Activated CD8-positive, alpha-beta T cell treated with anti-CD3 and anti-CD28 coated beads, Interleukin-2, amount 10 ng/mL, durations not matched to agents 7 days and 5 days (primary cell): ENCODE data around the gene GPD1L. TPM values are rescaled to one million over a fixed set of nuclear protein-coding genes. Genes with fewer than 3 reads are reported as not detected.
"Not testable (repeated sequence)": the region's sequence is repeated elsewhere in the genome, so short reads cannot be mapped to it uniquely, and the experiment has no call there.

Source experiments
- ATAC-seq: fragments of 150-1000 bp; cut with Tn5 transposase; one replicate; pipeline ENCODE4 v1.10.0; 2021; ENCODE audit warnings: moderate library complexity
- CTCF ChIA-PET: fragments of 350-600 bp; sonication (Branson Sonifier 250); formaldehyde crosslinking; loops from one replicate; lab custom pipeline; 2021; ENCODE audit warnings: antibody characterized with exemption; lab: Charles Lee
- POLR2A ChIA-PET: fragments of 350-600 bp; sonication (Branson Sonifier 250); formaldehyde crosslinking; loops from one replicate; lab custom pipeline; 2021; ENCODE audit warnings: antibody characterized with exemption; lab: Charles Lee
- DNase-seq: peaks from one replicate; pipeline ENCODE4 v3.0.0-alpha.2; 2020
- H3K27ac Mint-ChIP-seq: one replicate; pipeline ENCODE4 v1.8.0; 2021; ENCODE audit warnings: mild to moderate bottlenecking, mixed read lengths
- H3K27me3 Mint-ChIP-seq: one replicate; pipeline ENCODE4 v1.8.0; 2021; ENCODE audit warnings: low read depth, mixed read lengths
- H3K36me3 Mint-ChIP-seq: one replicate; pipeline ENCODE4 v1.8.0; 2021; ENCODE audit warnings: low read depth, mixed read lengths
- H3K4me1 Mint-ChIP-seq: one replicate; pipeline ENCODE4 v1.8.0; 2021; ENCODE audit warnings: low read depth, mixed read lengths
- H3K4me3 Mint-ChIP-seq: one replicate; pipeline ENCODE4 v1.8.0; 2021; ENCODE audit warnings: mild to moderate bottlenecking, mixed read lengths
- H3K9me3 Mint-ChIP-seq: one replicate; pipeline ENCODE4 v1.8.0; 2022; ENCODE audit warnings: mixed read lengths; ENCODE audit not compliant: insufficient read depth
- total RNA-seq, 2 experiments: library from RNA; stranded (reverse); gene quantifications; one replicate each; pipeline ENCODE4 v1.2.3, GENCODE V29; 2021

GPD1L gene
- total RNA-seq, 2 experiments from 2014 or later: 33.8 to 37.0 TPM

DNA sequence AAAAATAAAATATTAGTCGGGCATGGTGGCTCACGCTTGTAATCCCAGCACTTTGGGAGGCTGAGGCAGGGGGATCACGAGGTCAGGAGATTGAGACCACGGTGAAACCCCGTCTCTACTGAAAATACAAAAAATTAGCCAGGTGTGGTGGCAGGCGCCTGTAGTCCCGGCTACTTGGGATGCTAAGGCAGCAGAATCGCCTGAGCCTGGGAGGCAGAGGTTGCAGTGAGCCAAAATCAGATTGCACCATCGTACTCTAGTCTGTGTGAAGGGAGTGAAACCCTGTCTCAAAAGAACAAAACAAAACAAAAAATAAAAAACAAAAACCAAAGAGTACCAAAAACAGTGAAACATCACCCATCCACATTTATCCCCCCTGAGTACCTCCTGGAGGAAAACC is 1.8 kb downstream of the GPD1L start:
- ChIA-PET POLR2A (interaction anchor here (0.6 kb wide), 1 partner anchor 10 kb away, joined by 3 read pairs; no protein-coding TSS in a partner anchor), CTCF (interaction anchor here (1.1 kb wide), 1 partner anchor 36 kb away, joined by 3 read pairs; no protein-coding TSS in a partner anchor)
- H3K9me3 Mint-ChIP-seq, H3K27ac Mint-ChIP-seq, DNase-seq, H3K27me3 Mint-ChIP-seq, ATAC-seq: not testable (repeated sequence)
- Mint-ChIP-seq H3K36me3 (peaks cover 32% of the 10 kb centered on the region), H3K4me3 (peak overlapping the region; percentile 22), H3K4me1 (peaks cover 56% of the 10 kb centered on the region)

DNA sequence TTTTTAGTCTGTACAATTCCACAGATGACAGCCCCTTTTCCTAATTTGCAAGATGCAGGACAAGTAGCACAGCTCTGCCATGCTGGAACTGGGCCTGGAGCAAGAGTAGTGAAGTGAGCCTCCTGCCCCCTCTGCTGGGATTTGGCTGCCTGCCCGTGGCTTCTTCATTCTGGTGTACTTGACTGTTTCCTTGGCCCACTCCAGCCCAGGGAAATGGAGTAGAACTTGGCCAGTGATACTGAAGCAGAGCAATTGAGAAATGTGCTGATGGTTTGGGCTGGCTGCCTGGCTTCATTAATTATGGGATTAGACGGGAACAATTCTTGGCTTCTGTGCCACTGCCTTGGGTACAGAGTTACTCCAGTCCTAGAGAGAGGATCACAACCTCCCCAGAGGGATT is 2.8 kb downstream of the GPD1L start:
- Mint-ChIP-seq H3K4me1 (peaks cover 67% of the 10 kb centered on the region), H3K9me3 (no peaks in the 10 kb centered on the region), H3K36me3 (peaks cover 34% of the 10 kb centered on the region), H3K27ac (no peak overlapping the region), H3K4me3 (no peak overlapping the region), H3K27me3 (no peaks in the 10 kb centered on the region)
- POLR2A ChIA-PET: no interaction called here
- ATAC-seq (no peak), DNase-seq (no peak)
- CTCF ChIA-PET: no interaction called here

DNA sequence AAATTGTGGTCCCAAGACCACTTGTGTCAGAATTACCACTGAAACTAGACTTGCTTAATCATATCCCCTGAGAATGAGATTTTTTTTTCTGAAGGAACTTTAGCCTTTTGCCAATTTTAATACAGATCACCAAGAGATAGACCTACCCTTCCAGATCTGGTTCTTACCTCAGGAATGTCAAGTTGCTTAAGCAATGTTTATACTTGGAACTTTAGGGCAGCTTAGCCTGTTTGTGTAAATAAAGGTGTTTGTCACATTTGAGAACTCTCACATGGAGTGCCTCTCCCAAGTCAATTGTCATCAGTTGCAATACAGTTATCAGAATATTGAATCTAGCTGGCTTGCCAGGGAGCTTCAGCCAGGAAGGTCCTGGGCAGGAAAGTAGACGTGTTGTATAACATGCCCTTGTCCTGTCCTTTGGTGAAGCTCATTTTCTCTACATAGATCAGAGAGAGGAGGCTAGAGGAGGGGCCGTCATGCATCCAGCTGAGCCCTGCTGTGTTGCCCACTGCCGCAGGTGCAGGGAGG is 3.9 kb downstream of the GPD1L start:
- peaks cover 3% of the 10 kb centered on the region for H3K9me3 Mint-ChIP-seq
- ChIA-PET POLR2A (no interaction called here), CTCF (interaction anchor here (1.5 kb wide), 1 partner anchor 92 kb away, joined by 3 read pairs; no protein-coding TSS in a partner anchor)
- H3K4me3 Mint-ChIP-seq: no peak overlapping the region
- DNase-seq (no peak), ATAC-seq (no peak)
- no peaks in the 10 kb centered on the region for H3K27me3 Mint-ChIP-seq
- H3K4me1 Mint-ChIP-seq: peaks cover 75% of the 10 kb centered on the region
- H3K27ac Mint-ChIP-seq: no peak overlapping the region
- peaks cover 39% of the 10 kb centered on the region for H3K36me3 Mint-ChIP-seq

DNA sequence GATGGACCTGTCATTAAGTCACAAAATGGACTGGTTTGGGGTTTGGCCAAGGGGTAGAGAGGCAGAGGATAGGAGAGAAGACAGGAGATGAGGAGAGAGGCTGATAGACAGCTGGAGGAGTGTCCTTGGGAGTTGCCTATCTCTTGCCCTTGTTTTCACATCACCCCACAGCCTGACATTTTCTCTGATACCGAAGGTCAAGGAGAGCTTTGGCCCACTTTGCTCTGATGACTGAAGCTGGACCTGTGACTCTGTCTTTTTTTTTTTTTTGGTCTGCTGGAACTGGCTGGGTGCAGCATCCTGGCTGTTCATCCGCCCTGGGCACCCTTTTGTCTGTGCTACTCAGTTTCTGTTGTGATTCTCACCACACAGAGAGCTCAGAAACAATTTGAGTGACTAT is 5.1 kb downstream of the GPD1L start:
- Mint-ChIP-seq H3K36me3 (peaks cover 47% of the 10 kb centered on the region), H3K9me3 (peaks cover 5% of the 10 kb centered on the region), H3K27me3 (no peaks in the 10 kb centered on the region)

DNA sequence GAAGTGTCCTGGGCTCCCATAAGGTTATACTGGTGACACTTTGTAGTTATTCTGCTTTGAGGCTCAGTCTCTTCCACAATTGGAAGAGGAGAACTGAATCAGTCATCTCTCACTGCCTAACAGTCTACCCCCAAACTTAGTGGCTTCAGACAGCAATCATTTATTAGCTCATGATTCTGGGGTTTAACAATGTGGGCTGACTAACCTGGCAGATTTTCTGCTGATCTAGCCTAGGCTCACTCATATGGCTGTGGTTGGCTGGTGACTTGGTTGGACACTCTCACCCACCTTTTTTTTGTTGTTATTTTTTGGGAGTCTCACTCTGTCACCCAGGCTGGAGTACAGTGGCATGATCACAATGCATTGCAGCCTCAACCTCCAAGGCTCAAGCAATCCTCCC is 7.1 kb downstream of the GPD1L start:
- no peaks in the 10 kb centered on the region for H3K27me3 Mint-ChIP-seq
- ChIA-PET CTCF (interaction anchor here (0.5 to 3.0 kb wide), 3 partner anchors 12 to 94 kb away, joined by 3 to 10 read pairs (median 4); no protein-coding TSS in a partner anchor), POLR2A (interaction anchor here (0.7 to 1.9 kb wide), 3 partner anchors 7 to 692 kb away, joined by 3 to 6 read pairs (median 4); partner anchors contain the start of genes GPD1L and STT3B)
- peaks cover 68% of the 10 kb centered on the region for H3K4me1 Mint-ChIP-seq
- peak overlapping the region; percentile 65 for H3K4me3 Mint-ChIP-seq
- H3K27ac Mint-ChIP-seq: peak overlapping the region; percentile 91
- H3K9me3 Mint-ChIP-seq: peaks cover 5% of the 10 kb centered on the region
- peak; percentile 2 for ATAC-seq
- DNase-seq: no peak
- H3K36me3 Mint-ChIP-seq: peaks cover 46% of the 10 kb centered on the region

More for the DNA sequence above, 5.1 kb downstream of the GPD1L start:
- Mint-ChIP-seq H3K27ac (peak overlapping the region; percentile 53), H3K4me3 (no peak overlapping the region), H3K4me1 (peaks cover 76% of the 10 kb centered on the region)
- ATAC-seq: no peak
- DNase-seq: no peak
- POLR2A ChIA-PET: interaction anchor here (1.0 kb wide), 1 partner anchor 27 kb away, joined by 3 read pairs; no protein-coding TSS in a partner anchor
- CTCF ChIA-PET: interaction anchor here (0.9 to 1.2 kb wide), 2 partner anchors 33 to 89 kb away, joined by 3 read pairs; no protein-coding TSS in a partner anchor

DNA sequence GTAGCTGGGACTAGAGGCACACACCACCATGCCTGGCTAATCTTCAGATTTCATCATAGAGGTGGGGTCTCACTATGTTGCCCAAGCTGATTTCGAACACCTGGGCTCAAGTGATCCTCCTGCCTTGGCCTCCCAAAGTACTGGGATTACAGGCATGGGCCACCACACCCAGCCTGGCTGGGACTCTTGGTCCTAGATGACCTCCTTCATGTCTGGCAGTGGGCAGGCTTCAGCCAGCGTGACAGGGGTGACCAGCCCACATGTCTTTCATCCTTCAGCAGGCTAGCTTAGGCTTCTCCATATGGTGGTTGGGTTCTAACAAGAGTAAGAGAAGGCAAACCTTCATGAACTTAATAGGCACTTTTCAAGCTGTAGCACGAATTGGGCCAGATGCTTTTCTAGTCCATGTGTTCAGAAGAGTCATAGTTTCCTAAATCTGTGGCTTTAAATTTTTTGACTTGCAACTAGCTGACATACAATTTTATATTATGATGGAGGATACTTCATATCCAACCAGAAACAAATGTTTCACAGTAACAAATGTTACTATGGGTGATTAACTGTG is 7.6 kb downstream of the GPD1L start:
- Mint-ChIP-seq H3K9me3 (peaks cover 5% of the 10 kb centered on the region), H3K27ac (peak overlapping the region; percentile 91), H3K36me3 (peaks cover 45% of the 10 kb centered on the region), H3K4me1 (peaks cover 69% of the 10 kb centered on the region), H3K4me3 (peak overlapping the region; percentile 65), H3K27me3 (no peaks in the 10 kb centered on the region)
- ChIA-PET POLR2A (interaction anchor here (0.7 to 1.9 kb wide), 3 partner anchors 8 to 693 kb away, joined by 3 to 6 read pairs (median 4); partner anchors contain the start of genes GPD1L and STT3B), CTCF (interaction anchor here (1.1 to 3.0 kb wide), 2 partner anchors 11 to 95 kb away, joined by 4 to 10 read pairs; no protein-coding TSS in a partner anchor)
- DNase-seq (peak; percentile 33), ATAC-seq (no peak)

DNA sequence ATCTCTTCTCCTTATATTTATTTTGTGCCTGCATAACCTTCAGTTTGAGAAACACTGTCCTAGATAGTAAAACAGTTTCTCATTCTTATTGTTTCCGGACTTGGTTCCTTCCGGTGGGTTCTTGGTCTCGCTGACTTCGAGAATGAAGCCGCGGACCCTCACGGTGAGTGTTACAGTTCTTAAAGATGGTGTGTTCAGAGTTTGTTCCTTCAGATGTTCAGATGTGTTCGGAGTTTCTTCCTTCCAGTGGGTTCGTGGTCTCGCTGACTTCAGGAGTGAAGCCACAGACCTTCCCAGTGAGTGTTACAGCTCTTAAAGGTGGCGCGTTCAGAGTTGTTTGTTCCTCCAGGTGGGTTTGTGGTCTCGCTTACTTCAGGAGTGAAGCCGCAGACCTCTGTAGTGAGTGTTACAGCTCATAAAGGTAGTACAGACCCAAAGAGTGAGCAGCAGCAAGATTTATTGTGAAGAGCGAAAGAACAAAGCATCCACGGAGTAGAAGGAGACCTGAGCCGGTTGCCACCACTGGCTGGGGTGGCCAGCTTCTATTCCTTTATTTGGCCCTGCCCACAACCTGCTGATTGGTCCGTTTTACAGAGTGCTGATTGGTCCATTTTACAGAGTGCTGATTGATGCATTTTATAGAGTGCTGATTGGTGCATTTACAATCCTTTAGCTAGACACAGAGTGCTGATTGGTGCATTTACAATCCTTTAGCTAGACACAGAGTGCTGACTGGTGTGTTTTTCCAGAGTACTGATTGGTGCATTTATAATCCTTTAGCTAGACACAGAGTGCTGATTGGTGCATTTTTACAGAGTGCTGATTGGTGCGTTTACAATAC is 8.3 kb downstream of the GPD1L start:
- ChIA-PET CTCF (interaction anchor here (0.8 to 3.0 kb wide), 3 partner anchors 29 to 96 kb away, joined by 3 to 10 read pairs (median 3); no protein-coding TSS in a partner anchor), POLR2A (interaction anchor here (0.7 to 1.9 kb wide), 3 partner anchors 8 to 693 kb away, joined by 3 to 6 read pairs (median 4); partner anchors contain the start of genes GPD1L and STT3B)
- peak overlapping the region; percentile 65 for H3K4me3 Mint-ChIP-seq
- peak overlapping the region; percentile 91 for H3K27ac Mint-ChIP-seq
- H3K4me1 Mint-ChIP-seq: peaks cover 69% of the 10 kb centered on the region
- not testable (repeated sequence) for H3K9me3 Mint-ChIP-seq, H3K27me3 Mint-ChIP-seq
- H3K36me3 Mint-ChIP-seq: peaks cover 42% of the 10 kb centered on the region
- peak; percentile 91 for DNase-seq
- peak; percentile 74 for ATAC-seq

DNA sequence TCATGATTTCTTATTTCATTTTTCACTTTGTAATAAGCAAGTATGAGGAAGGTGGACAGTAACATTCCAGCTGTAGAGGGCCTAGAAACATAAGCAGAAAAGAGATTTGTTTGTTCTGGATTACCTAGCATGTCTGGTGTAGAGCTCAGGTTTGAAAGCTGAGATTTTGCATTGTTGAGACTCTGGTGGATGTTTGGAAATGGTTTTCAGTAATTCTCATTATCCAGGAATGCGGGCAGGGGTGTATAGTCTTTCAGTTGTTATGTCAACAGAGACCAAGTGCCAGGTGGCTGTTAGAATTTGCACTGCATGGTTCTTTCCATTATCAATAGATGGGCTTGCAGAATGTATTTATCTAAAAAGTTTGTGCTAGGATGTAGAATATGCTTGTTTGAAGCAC is 10.9 kb downstream of the GPD1L start:
- peaks cover 5% of the 10 kb centered on the region for H3K9me3 Mint-ChIP-seq
- H3K4me1 Mint-ChIP-seq: peaks cover 50% of the 10 kb centered on the region
- H3K27me3 Mint-ChIP-seq: no peaks in the 10 kb centered on the region
- DNase-seq: no peak
- POLR2A ChIA-PET: no interaction called here
- peaks cover 27% of the 10 kb centered on the region for H3K36me3 Mint-ChIP-seq
- ATAC-seq: no peak
- no peak overlapping the region for H3K4me3 Mint-ChIP-seq
- CTCF ChIA-PET: interaction anchor here (1.5 kb wide), 1 partner anchor 13 kb away, joined by 4 read pairs; no protein-coding TSS in a partner anchor
- H3K27ac Mint-ChIP-seq: no peak overlapping the region

DNA sequence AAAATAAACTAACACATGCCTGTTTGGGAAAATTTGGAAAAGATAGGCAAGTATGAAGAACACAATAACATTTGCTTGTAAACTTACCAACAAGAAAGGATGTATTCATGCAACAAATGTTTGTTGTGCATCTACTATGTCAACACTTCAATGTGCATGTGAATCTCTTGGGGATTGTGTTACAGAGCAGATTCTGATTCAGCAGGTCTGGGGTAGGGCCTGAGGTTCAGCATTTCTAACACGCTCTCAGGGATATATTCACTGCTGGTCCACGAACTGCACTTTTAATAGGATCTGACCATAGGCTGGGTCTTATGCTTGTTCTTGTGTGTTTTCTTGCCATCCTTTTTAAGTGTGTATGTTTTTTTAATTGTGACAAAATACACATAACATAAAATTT is 11.8 kb downstream of the GPD1L start:
- no peak overlapping the region for H3K27ac Mint-ChIP-seq
- H3K36me3 Mint-ChIP-seq: peaks cover 26% of the 10 kb centered on the region
- CTCF ChIA-PET: no interaction called here
- peaks cover 5% of the 10 kb centered on the region for H3K9me3 Mint-ChIP-seq
- POLR2A ChIA-PET: no interaction called here
- peaks cover 43% of the 10 kb centered on the region for H3K4me1 Mint-ChIP-seq
- H3K4me3 Mint-ChIP-seq: no peak overlapping the region
- H3K27me3 Mint-ChIP-seq: no peaks in the 10 kb centered on the region
- ATAC-seq (no peak), DNase-seq (no peak)

DNA sequence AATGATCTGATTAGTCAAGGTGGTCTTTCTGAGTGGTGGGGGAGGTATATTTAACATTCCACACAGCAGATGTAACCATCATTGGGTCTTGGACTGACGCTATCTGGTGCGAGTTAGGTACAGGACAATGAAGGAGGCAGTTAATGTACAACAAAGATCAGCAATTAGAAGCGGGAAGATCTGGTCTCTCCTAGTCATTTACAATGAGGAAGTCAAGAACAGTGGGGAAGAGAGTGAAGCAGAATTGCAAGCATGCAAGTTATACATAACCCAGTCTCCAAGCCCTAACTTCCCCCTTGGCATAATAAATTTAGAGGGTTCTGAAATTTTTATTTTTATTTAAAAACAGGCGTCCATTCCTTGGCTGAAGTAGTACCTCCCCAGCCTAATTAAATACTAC is 14.1 kb downstream of the GPD1L start:
- peaks cover 26% of the 10 kb centered on the region for H3K4me1 Mint-ChIP-seq
- H3K4me3 Mint-ChIP-seq: no peak overlapping the region
- H3K36me3 Mint-ChIP-seq: peaks cover 17% of the 10 kb centered on the region
- ChIA-PET CTCF (no interaction called here), POLR2A (no interaction called here)
- no peaks in the 10 kb centered on the region for H3K27me3 Mint-ChIP-seq
- ATAC-seq: no peak
- no peak for DNase-seq
- no peaks in the 10 kb centered on the region for H3K9me3 Mint-ChIP-seq
- H3K27ac Mint-ChIP-seq: no peak overlapping the region

DNA sequence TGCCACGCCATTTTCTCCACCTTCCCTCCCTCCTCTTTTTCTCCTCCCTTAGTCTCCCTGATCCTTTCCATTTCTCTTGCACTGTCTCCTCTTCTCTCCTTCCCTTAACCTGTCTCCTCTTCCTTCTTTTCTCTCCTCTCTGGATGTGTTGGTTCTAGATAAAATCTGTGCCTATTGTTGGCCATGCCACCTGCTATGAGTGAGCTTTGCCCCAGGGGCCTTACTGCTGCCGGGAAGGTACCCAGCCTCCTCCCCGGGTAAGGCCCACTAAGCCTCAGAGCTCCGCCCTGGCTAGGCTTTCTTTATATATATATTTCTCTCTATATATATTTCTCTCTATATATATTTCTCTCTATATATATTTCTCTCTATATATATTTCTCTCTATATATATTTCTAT is 14.7 kb downstream of the GPD1L start:
- H3K36me3 Mint-ChIP-seq: peaks cover 15% of the 10 kb centered on the region
- H3K27ac Mint-ChIP-seq: no peak overlapping the region
- no peak for DNase-seq
- H3K9me3 Mint-ChIP-seq: no peaks in the 10 kb centered on the region
- H3K4me1 Mint-ChIP-seq: peaks cover 25% of the 10 kb centered on the region
- H3K27me3 Mint-ChIP-seq: no peaks in the 10 kb centered on the region
- no peak overlapping the region for H3K4me3 Mint-ChIP-seq
- ChIA-PET POLR2A (no interaction called here), CTCF (interaction anchor here (1.3 kb wide), 1 partner anchor 17 kb away, joined by 3 read pairs; no protein-coding TSS in a partner anchor)
- no peak for ATAC-seq
